Raji (cell line): ENCODE measurements around the gene FLRT3.

Source experiments
- POLR2A ChIP-seq: IDR thresholded peaks from 2 replicates; pipeline ENCODE4 v1.6.1; 2011; ENCODE audit warnings: low read depth, low read length, control low read depth; ENCODE audit not compliant: insufficient read depth

FLRT3 gene

DNA sequence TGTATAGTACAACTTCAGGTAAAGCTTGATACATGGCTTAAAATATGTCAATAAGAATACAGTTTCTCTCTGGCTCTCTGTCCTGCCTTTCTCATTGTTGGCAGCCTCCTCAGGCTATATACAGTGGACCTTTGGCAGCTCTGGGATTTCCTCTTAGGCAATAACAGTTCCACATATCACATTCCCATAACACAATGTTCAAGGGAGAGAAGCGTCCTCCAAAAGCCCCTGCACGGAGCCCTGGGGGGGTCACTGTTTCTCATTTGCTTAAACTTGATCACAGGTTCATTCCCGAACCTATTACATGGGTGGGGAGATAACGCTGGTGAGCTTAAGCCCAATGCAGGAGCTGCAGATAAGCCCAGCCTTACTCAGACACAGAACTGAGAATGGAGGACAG, 4.4 kb upstream of the FLRT3 start:
- TF ChIP-seq POLR2A, result no peak

DNA sequence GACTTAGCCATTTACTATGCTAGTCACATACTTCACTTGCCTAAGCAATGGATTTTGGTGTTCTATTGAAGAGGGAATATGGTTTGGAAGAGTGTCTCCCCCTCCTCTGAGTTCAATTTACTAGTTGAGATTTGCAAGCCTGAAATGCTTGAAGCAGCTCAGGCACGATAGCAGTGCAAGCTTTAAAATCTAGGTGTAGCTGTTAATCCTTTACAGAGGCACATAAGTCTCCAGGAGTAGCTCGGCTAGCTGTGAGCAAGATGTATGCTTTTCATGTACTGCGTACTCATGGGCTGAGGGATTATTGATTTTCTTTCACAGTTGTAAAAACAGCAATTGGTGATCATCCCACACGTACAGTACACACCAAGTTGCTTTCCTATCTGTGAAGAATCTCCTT, 726 bp downstream of the FLRT3 start:
- no peak for TF ChIP-seq POLR2A

DNA sequence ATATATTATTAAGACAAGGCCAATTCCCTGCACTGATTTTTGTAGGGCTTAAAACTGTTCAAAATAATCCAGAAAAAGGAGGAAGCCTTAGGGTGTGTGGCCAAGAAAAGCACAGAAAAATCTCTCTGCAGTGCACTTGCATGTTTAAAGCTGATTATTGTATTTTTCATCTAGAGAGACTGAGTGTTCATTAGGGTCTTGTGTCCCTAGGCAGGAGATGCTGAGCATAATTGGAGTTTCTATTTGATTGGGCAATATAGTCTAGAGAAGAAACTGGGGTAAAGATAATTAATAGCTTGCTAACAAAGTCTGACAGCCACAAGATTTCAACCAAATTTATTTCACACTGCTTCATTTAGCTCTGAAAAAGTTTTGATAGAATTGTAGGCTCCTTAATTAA, 2.4 kb downstream of the FLRT3 start:
- TF ChIP-seq POLR2A, result no peak

DNA sequence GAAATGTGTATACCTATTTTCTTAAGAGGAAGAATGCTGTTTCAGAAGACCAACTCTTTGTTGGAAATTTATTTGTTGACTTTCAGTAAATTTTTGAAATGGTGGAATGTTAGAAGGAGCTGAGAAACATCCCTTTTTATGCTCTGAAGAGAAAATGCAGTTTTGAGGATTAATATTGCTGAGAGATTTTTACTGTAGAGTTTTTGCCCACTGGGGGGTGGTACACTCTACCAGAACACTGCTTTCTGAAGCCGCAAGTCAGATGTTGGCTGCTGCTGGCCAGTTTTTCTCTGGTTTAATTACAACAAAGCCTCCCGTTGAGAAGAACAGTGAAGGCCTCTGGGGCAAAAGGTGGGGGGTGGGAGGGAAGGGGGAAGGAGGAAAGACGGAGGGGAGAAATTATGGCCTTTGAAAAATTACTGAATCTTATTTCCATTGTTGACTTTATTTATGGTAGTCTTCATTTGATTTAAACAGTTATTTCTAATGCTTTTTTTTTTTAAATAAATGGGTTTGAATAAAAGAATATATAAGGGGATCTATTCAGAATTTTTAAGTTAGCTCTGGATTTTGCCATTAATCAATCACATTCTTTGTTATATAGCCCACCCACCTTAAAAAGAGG, 3.0 kb downstream of the FLRT3 start:
- no peak for TF ChIP-seq POLR2A

DNA sequence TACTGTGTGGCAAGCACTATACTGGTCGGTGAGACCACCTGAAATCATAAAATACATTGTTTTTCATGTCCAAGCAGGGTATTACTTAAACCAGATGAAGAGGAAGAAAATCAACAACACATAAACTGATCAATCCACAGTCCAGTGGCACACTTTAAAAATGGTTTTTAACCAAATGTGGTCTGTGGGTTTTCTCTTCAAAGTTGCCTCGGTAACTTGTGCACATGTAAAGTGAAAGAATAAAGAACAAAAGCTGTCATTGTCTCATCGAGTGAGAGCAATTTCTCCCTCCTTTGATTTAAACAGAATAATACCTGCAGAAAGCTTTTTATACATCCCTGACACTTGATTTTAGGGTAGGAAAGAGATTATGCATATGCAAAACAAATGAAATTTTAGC, 3.7 kb downstream of the FLRT3 start:
- no peak for TF ChIP-seq POLR2A

DNA sequence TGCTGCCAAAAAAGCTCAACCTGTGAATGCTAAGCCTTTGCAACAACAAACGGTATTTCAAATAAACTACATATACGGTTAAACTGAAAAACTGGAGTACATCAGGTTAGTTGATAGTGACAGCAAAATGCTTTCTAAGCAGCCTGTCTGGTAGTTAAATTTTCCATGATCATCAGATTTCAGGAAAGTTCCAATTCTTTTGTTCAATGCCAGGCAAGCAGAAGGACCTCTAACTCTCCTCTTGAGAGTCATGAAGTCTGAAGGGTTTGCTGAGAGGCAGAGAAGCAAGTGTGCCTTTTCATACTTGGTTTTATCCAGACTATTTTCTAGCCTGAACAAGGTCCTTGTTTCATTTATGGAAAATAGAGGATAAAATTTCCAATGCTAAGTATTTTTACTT, 4.5 kb downstream of the FLRT3 start:
- no peak for TF ChIP-seq POLR2A

DNA sequence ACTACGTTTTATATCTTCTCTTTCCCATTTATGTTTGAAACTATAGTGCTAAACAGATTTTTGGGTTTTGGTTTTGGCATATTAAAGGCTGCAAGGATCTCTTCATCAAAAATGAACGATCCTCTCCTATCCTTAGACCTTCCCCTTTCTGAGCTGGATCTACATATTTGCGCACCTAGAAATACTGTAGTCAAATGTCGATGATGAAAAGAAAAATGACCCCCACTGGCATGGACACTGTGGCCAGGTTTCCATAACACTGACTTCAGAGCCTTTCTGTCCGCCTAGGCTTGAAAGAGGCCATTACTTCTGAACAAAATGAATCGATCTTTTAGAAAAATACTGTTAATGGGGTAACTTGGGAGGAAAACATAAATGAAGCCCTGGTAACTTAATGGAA, 5.8 kb downstream of the FLRT3 start:
- no peak for TF ChIP-seq POLR2A

DNA sequence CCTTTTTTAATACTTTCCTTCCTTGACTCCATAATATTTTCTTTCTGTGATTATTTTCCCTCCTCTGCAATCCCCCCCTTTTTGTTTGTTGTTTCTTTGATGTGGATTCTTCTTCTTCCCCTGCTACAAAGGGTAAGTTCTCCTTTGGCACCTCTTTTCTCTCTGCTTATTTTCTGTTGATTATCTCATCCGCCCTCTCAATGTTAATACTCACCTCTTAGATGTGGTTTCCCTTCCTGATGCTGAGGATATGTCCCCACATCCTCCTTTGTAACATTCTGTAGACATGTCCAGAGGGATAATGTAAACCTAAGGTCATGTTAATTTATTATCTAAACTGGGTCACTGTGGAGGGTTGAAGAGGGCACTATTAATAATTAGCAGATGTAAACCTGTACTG, 17.7 kb downstream of the FLRT3 start:
- no peak for TF ChIP-seq POLR2A

DNA sequence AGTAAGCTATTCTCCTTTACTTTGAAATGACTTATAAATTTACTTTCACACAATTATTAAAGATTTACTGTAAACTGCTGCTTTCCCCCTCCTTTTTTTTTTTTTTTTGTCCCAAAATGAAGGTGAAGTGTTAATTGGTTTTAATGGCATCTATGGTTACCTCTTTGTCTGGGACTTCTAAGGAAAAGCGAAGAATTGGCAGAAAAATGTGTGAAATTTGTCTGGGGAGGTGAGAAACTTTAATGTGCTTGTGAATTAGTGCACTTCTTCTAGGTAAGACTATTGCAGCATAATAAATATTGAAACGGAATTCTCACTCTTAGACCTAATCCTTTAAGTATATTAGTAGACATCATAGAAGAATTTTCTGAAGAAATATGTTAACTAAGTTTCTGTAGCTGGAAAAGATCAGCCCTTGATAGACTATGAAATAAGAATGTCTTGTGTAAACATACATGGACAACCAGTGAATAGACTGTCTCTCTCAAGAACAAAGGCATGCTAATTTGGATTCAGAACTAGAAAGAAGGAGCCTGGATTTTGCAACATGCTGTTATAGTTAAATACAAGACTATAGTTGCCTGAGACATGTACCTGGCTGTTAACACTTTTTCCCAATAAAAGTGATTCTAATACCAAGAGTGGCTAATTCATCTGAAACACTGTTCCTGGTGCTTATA, 23.9 kb downstream of the FLRT3 start:
- TF ChIP-seq POLR2A, result no peak

DNA sequence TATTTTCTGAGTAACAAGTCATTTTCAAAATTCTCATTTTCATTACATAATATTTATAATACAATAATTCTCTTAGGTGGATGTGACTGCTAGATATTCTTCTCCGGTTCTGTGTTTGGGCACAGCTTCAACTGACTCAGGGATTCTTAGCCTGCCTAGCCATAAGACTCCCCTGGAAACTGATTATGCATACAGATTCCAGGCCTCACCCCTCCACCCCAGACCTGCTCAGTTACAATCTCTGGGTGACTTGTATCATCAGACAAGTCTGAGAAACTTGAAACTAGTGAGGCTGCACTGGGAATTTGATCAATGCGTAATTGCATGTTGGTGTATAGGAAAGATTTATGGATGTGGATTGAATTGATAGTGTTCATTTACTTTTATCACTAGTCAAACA, 25.4 kb downstream of the FLRT3 start:
- TF ChIP-seq POLR2A, result no peak

DNA sequence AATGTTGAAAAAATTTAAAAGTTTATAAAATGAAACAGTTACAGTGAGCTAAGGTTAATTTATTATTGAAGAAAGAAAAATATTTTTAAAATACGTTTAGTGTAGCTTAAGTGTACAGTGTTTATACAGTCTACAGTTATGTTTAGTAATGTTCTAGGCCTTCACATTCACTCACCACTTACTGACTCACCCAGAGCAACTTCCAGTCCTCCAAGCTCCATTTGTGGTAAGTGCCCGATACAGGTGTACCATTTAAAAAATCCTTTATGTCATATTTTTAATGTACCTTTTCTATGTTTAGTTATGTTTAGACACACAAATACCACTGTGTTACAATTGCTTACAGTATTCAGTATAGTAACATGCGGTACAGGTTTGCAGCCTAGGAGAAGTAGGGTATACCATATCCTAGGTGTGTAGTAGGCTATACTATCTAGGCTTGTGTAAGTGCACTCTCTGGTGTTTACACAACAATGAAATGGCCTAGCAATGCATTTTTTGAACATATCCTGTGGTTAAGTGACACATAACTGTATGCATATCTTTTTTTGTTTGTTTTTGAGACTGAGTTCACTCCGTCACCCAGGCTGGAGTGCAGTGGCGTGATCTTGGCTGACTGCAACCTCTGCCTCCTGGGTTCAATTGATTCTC, 26.3 kb downstream of the FLRT3 start:
- TF ChIP-seq POLR2A, result no peak

DNA sequence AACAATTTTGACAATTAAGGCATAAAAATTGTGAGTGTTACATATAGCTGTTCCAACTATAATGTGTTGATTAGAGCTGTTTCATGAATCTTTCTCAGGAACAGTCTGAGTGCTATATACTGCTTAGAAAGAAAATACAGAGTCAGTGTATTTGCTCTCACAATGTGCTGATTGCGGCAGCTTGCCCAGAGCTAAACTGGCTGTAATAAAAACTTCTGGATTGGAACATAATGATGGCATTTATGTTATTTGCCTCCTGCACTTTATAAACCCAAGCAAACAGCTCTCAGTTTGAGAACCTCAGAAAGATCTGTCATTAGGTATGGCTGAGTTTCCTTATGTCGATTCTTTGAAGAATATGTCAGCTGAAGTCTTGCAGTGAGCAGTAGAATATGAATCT, 29.5 kb downstream of the FLRT3 start:
- no peak for TF ChIP-seq POLR2A

DNA sequence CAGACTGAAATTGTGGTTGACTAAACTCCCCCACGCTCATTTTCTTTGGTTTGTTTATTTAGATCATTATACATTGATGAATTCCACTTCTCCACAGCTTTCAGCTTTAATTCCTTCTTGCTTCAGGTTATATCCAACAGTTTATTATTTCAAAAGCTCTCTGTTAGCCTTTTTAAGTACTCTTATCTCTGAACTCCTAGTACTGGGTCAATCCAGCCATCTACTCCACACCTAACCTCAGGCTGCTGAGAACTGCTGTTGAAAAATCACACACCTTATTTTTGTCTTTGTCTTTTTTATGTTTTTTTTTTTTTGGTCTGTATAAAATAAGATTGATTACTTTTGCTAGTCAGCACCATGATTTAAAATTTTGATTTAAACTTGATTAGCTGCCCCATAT, 32.9 kb downstream of the FLRT3 start:
- TF ChIP-seq POLR2A, result no peak

DNA sequence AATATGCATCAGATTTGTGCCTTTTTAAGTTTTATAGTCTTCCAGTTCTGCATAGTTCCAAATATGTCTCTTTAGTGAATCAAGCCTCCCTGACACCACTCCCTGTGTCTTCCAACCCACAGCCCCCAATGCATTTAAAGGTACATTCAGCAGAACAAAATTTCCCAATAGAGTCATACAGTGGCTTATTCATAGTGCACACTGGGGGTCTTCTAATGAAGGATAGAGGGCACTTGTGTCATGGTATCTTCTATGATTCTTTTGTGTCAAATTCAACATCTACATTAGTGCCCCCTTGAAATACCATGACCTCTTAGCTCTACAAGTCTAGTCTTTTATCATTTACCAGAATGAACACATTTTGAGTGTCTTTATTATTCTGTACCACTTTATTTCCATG, 33.8 kb downstream of the FLRT3 start:
- no peak for TF ChIP-seq POLR2A

DNA sequence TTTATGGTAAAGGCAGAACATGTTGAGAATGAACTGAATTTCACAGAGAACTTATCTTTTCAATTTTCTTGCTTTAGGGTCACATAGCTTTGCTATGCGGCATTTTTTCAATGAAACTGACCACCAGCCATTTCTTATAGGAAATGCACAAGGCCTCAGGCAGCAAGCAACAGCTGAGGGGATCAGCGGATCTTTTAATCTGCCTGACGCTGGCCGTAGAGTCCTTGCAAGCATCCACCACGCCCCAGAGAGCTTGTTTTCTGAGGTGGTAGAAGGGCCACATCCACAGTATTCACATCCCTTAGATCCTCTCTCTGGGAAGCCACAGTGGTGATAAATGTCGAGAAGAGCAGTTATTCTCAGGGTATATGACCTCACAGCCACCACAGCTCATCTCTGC, 34.3 kb downstream of the FLRT3 start:
- no peak for TF ChIP-seq POLR2A

DNA sequence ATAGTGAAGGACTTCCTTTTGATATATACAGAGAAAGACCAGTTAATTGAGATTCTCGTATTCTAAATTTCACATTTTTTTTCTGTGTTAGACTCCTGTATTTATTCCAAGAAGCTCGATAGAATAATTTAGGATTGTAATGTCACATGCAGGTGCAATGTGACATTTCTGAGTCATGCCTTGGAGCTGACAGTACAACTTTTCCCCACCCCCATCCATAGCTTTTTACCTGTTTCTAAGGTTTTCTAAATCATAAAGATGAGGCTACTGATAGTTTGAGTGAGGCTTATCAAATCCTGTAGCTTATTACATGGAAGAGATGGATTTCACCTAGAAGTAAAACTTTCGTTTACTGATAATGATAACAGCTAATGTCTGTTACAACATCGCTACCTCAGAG, 37.6 kb downstream of the FLRT3 start:
- TF ChIP-seq POLR2A, result no peak
